Psoas muscle (tissue), 8 donors: ENCODE results near the gene AGPS. TPM values are rescaled to one million over a fixed set of nuclear protein-coding genes. Genes with fewer than 3 reads are reported as not detected.
"Not testable (repeated sequence)": the region's sequence is repeated elsewhere in the genome, so short reads cannot be mapped to it uniquely, and the experiment has no call there.

ENCODE experiments used
- ATAC-seq, 4 donors: fragments of 200-7000 bp; cut with Tn5 transposase; one replicate each; pipeline ENCODE4 v1.9.1; 2020; ENCODE audit warnings: moderate library complexity in 3 of 4, mild to moderate bottlenecking in 2 of 4
- DNase-seq, 2 donors: peaks; one replicate each; pipeline ENCODE4 v3.0.0-alpha.2; 2020
- H3K27ac ChIP-seq: fragments of 200-600 bp; one replicate; pipeline ENCODE4 v1.8.0; 2022
- H3K27me3 ChIP-seq, 3 donors: fragments of 200-600 bp in 1 of 3; one replicate each; pipeline versions ENCODE4 v1.6.1 to v1.8.0; 2013 to 2022; ENCODE audit warnings: low read length in 2 of 3, mild to moderate bottlenecking in 2 of 3, moderate library complexity in 1 of 3; ENCODE audit not compliant: insufficient read depth in 3 of 3
- H3K36me3 ChIP-seq, 2 donors: fragments of 200-600 bp in 1 of 2; one replicate each; pipeline versions ENCODE4 v1.6.1 to v1.8.0; 2013 to 2022; ENCODE audit warnings: low read depth in 1 of 2, mild to moderate bottlenecking in 1 of 2, moderate library complexity in 1 of 2; ENCODE audit not compliant: insufficient read depth in 1 of 2
- H3K4me1 ChIP-seq: fragments of 200-600 bp; one replicate; pipeline ENCODE4 v1.8.0; 2022
- H3K4me3 ChIP-seq: fragments of 200-600 bp; one replicate; pipeline ENCODE4 v1.8.0; 2022; ENCODE audit warnings: mild to moderate bottlenecking
- H3K9me3 ChIP-seq: fragments of 200-600 bp; one replicate; pipeline ENCODE4 v1.8.0; 2022
- WGBS, 3 donors: extraction: QIAGEN DNeasy Blood & Tissue Kit; methylation state at CpG; one replicate each; pipeline versions ENCODE4 v1.1.6 to v1.1.7; 2013; 5-methylcytosine and 5-hydroxymethylcytosine counted together
- intact Hi-C, 2 donors: fragments of 100-400 bp; cut with DNase I; formaldehyde crosslinking; loops; one replicate each; pipeline versions ENCODE4 v1.11.0 to v1.14.2; 2022
- polyA plus RNA-seq, 3 donors: library from polyadenylated mRNA; stranded (reverse); fragments of 200-250 nt; gene quantifications; one replicate each; pipeline ENCODE4 v1.2.3, GENCODE V29; 2013
- total RNA-seq, 4 donors: library from RNA; stranded (reverse); fragmentation: NEBNext Ultra II Directional in 2 of 4; extraction: Animal tissue kit (Norgen Biotek cat#: 25700) in 2 of 4; gene quantifications; one replicate each; pipeline versions ENCODE4 v1.2.1 to v1.2.4, GENCODE V29; 2021 to 2023
- TF ChIP-seq, protein P1 (sequence below): fragments of 200-600 bp; IDR thresholded peaks from one replicate; pipeline ENCODE4 v1.8.0; 2022; ENCODE audit warnings: antibody characterized with exemption
- donor health status: healthy with polysubstance abuse.
- donor health status: DM: no; HTN: no; CAD: no; lungs with moderate emphysema.
- donor health status: Bipolar disorder and iron deficiency.
- donor health status: healthy.
- donor health status: DM: yes; HTN: yes; CAD: no.
- donor health status: DM: no; HTN: no; CAD: no.
- donor health status: DM: no; HTN: no; CAD: no.
- donor health status: DM: yes; HTN: yes; CAD: no.

Gene AGPS
- total and polyA plus RNA-seq, 7 donors, result 7.8 to 32.2 (median 26.6) TPM

DNA sequence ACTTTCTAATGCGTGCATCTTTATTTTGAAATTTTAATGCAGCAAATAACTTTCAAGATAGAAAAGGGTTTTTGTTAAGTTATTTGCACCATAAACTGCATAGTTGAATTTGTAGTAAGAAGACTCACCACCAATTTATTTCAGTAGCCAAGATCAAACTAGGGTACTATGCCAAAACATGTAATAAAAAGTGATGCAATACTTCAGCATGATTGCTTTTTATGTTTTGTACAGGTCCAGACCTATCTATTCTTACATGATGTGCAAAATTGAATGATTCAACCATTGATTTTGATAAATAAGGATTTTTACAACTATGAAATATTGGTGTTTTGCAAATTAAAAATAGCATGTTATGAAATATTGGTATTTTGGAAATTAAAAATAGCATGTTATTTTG lies 26.7 kb downstream of the AGPS start:
- peak in 2 of 4 donors; percentile 59 to 73 for ATAC-seq
- intact Hi-C loops, result loop anchor here (5.0 kb wide), 2 partner anchors 152 to 257 kb away; no protein-coding TSS in a partner anchor

DNA sequence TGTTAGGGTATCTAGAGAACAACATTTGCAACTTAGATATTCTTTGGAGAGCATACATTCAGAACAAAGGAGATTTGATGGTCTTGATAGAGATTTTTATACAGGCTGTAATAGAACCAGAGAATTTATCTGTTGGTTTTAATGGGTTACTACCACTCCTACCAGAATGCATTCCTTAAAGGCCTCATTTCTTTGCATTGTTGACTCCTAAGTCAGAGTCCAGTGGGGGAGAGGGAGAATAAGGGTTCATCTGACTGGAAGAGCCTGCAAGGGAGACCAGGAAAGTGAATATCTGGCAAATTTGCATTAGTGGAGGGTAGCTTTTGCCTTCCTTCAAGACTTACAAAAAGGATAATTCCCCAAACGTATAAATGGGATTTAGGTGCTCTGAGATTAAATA lies 29.7 kb downstream of the AGPS start:
- Histone ChIP-seq H3K4me1 (peaks cover 15% of the 10 kb centered on the region), H3K27me3 (no peaks in the 10 kb centered on the region), H3K4me3 (no peak overlapping the region), H3K36me3 (no peaks in the 10 kb centered on the region), H3K9me3 (peaks cover 5% of the 10 kb centered on the region), H3K27ac (no peak overlapping the region)
- DNase-seq, result no peak
- WGBS, 3 donors, result 88 to 93% (median 92%) methylated on average over 1 of the region's 1 CpG
- intact Hi-C loops, result no loop called here
- ATAC-seq, result no peak
- TF ChIP-seq, protein P1, sequence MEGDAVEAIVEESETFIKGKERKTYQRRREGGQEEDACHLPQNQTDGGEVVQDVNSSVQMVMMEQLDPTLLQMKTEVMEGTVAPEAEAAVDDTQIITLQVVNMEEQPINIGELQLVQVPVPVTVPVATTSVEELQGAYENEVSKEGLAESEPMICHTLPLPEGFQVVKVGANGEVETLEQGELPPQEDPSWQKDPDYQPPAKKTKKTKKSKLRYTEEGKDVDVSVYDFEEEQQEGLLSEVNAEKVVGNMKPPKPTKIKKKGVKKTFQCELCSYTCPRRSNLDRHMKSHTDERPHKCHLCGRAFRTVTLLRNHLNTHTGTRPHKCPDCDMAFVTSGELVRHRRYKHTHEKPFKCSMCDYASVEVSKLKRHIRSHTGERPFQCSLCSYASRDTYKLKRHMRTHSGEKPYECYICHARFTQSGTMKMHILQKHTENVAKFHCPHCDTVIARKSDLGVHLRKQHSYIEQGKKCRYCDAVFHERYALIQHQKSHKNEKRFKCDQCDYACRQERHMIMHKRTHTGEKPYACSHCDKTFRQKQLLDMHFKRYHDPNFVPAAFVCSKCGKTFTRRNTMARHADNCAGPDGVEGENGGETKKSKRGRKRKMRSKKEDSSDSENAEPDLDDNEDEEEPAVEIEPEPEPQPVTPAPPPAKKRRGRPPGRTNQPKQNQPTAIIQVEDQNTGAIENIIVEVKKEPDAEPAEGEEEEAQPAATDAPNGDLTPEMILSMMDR, result no peak

More for the DNA sequence above, 26.7 kb downstream of the AGPS start:
- H3K9me3 ChIP-seq, result no peaks in the 10 kb centered on the region
- TF ChIP-seq, protein P1, result no peak
- DNase-seq, result no peak
- no peak overlapping the region for H3K27ac ChIP-seq
- peaks cover 28% of the 10 kb centered on the region for H3K4me1 ChIP-seq
- WGBS, 3 donors, result 91 to 95% (median 93%) methylated on average over 1 of the region's 1 CpG
- no peak overlapping the region for H3K4me3 ChIP-seq
- no peaks in the 10 kb centered on the region for H3K27me3 ChIP-seq
- no peaks in the 10 kb centered on the region for H3K36me3 ChIP-seq

DNA sequence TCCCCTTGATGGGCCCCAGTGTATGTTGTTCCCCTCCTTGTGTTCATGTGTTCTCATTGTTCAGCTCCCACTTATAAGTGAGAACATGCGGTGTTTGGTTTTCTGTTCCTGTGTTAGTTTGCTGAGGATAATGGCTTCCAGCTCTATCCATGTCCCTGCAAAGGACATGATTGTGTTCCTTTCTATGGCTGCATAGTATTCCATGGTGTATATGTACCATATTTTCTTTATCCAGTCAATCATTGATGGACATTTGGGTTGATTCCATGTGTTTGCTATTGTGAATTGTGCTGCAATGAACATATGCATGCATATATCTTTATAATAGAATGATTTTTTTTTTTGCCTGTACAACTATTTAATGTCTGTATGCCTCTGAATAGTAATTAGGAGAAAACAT lies 31.5 kb downstream of the AGPS start:
- DNase-seq, intact Hi-C loops, H3K36me3 ChIP-seq, H3K4me1 ChIP-seq, H3K4me3 ChIP-seq, ATAC-seq, H3K27ac ChIP-seq, H3K27me3 ChIP-seq: not testable (repeated sequence)
- 100% methylated on average over 1 of the region's 1 CpG for WGBS, 3 donors
- peaks cover 14% of the 10 kb centered on the region for H3K9me3 ChIP-seq

DNA sequence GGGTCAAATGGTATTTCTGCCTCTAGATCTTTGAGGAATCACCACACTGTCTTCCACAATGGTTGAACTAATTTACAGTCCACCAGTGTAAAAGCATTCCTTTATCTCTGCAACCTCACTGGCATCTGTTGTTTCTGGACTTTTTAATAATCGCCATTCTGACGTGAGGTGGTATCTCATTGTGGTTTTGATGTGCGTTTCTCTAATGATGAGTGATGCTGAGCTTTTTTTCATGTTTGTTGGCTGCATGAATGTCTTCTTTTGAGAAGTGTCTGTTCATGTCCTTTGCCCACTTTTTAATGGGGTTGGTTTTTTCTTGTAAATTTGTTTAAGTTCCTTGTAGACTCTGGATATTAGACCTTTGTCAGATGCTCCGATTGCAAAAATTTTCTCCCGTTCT lies 32.0 kb downstream of the AGPS start:
- H3K27me3 ChIP-seq, DNase-seq, H3K36me3 ChIP-seq, H3K4me3 ChIP-seq, intact Hi-C loops, H3K27ac ChIP-seq, ATAC-seq, H3K4me1 ChIP-seq: not testable (repeated sequence)
- H3K9me3 ChIP-seq, result peaks cover 14% of the 10 kb centered on the region
- WGBS, 3 donors, result 96 to 98% (median 97%) methylated on average over 5 of the region's 5 CpGs

DNA sequence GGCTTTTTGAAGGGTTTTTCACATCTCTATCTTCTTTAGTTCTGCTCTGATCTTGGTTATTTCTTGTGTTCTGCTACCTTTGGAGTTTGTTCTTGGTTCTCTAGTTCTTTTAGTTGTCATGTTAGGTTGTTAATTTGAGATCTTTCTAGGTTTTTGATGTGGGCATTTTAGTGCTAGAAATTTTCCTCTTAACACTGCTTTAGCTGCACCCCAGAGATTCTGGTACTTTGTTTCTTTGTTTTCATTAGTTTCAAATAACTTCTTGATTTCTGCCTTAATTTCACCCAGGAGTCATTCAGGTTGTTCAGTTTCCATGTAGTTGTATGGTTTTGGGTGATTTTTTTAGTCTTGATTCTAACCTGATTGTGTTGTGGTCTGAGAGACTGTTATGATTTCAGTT lies 34.7 kb downstream of the AGPS start:
- no peak overlapping the region for H3K4me3 ChIP-seq
- H3K4me1 ChIP-seq, result peaks cover 6% of the 10 kb centered on the region
- intact Hi-C loops, result no loop called here
- no peaks in the 10 kb centered on the region for H3K36me3 ChIP-seq
- H3K9me3 ChIP-seq, result peaks cover 14% of the 10 kb centered on the region
- TF ChIP-seq, protein P1, result no peak
- H3K27ac ChIP-seq, result no peak overlapping the region
- no peak for ATAC-seq
- H3K27me3 ChIP-seq, result no peaks in the 10 kb centered on the region
- no peak for DNase-seq

DNA sequence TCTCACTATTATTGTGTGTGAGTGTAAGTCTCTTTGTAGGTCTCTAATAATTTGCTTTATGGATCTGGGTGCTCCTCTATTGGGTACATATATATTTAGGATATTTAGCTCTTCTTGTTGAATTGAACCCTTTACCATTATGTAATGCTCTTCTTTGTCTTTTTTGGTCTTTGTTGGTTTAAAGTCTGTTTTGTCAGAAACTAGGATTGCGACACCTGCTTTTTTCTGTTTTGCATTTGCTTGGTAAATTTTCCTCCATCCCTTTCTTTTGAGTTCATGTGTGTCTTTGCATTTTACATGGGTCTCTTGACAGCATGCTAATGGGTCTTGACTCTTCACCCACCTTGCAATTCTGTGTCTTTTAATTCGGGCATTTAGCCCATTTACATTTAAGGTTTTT lies 35.4 kb downstream of the AGPS start:
- WGBS, 3 donors, result 93 to 98% (median 96%) methylated on average over 2 of the region's 2 CpGs
- H3K4me3 ChIP-seq, H3K36me3 ChIP-seq, intact Hi-C loops, ATAC-seq, H3K27me3 ChIP-seq, DNase-seq, H3K27ac ChIP-seq, H3K4me1 ChIP-seq: not testable (repeated sequence)
- peaks cover 17% of the 10 kb centered on the region for H3K9me3 ChIP-seq
